ENCODE measurements around the gene BBS4. TPM values are rescaled to one million over a fixed set of nuclear protein-coding genes. Genes with fewer than 3 reads are reported as not detected.

Gene BBS4
- polyA plus RNA-seq, 1 donor (not counting 4 experiments of a cell fraction or from before 2014, with no cell fraction given): 16.5 TPM

- Histone ChIP-seq H3K27me3 (ENCODE audit: control insufficient read depth, extremely low read depth, insufficient read depth, low read length) (no peaks in the 10 kb centered on the region), H3K9me1 (ENCODE audit: control insufficient read depth, extremely low read depth, insufficient read depth, low read length) (no peaks in the 10 kb centered on the region), H4K20me1 (ENCODE audit: control insufficient read depth, extremely low read depth, insufficient read depth, low read length) (no peaks in the 10 kb centered on the region), H3K4me2 (ENCODE audit: control insufficient read depth, extremely low read depth, insufficient read depth, low read depth, low read length) (no peak overlapping the region), H3K4me3 (ENCODE audit: control insufficient read depth in 2 of 3, extremely low read depth in 1 of 3, insufficient read depth in 2 of 3, low read depth in 1 of 3, low read length in 3 of 3) (no peak overlapping the region), H3K79me2 (ENCODE audit: control insufficient read depth, insufficient read depth, low read length) (no peaks in the 10 kb centered on the region), H3K9ac (ENCODE audit: control insufficient read depth, extremely low read depth, insufficient read depth, low read length) (no peak overlapping the region), H3K27ac (ENCODE audit: control insufficient read depth, insufficient read depth, low read length) (no peak overlapping the region), H3K9me3 (ENCODE audit: control insufficient read depth, low read depth, low read length) (no peaks in the 10 kb centered on the region), H2AFZ (ENCODE audit: control insufficient read depth, low read length) (no peak overlapping the region), H3K4me1 (ENCODE audit: control insufficient read depth, extremely low read depth, insufficient read depth, low read length) (peaks cover 3% of the 10 kb centered on the region), H3K36me3 (ENCODE audit: control insufficient read depth in 2 of 2, extremely low read depth in 1 of 2, insufficient read depth in 2 of 2, low read length in 2 of 2) (peaks cover 20 to 27% of the 10 kb centered on the region in 2 experiments)
- TF ChIP-seq CTCF (optimal IDR thresholded peaks at IDR 0.05 in 1 of 3, IDR thresholded peaks at IDR 0.05 in 1 of 3, conservative IDR thresholded peaks at IDR 0.05 in 1 of 3; ENCODE audit: extremely low read depth in 1 of 3, insufficient read depth in 2 of 3, low read length in 3 of 3) (no peak), EZH2 (IDR thresholded peaks at IDR 0.05; ENCODE audit: low read length) (no peak)
- dilution Hi-C loops (cut with MboI; ENCODE audit: extremely low pct_ligation_motif_present, low sequenced_read_pairs): no loop called here
- DNase-seq (ENCODE audit: low read depth, low spot score) (no peak), FAIRE-seq (no peak)
Measured at GRCh38 chr15:72754096-72754495, 68.1 kb downstream of the BBS4 start.

GRCh38 chr15:72758182-72758581, 72.2 kb downstream of the BBS4 start:
- dilution Hi-C loops (cut with MboI; ENCODE audit: extremely low pct_ligation_motif_present, low sequenced_read_pairs): no loop called here
- H3K9ac ChIP-seq (ENCODE audit: control insufficient read depth, extremely low read depth, insufficient read depth, low read length): no peak overlapping the region
- H3K9me1 ChIP-seq (ENCODE audit: control insufficient read depth, extremely low read depth, insufficient read depth, low read length): no peaks in the 10 kb centered on the region
- FAIRE-seq (no peak), DNase-seq (ENCODE audit: low read depth, low spot score) (peak; percentile 11)
- H3K4me2 ChIP-seq (ENCODE audit: control insufficient read depth, extremely low read depth, insufficient read depth, low read depth, low read length): no peak overlapping the region
- no peak overlapping the region for H3K4me3 ChIP-seq (ENCODE audit: control insufficient read depth in 2 of 3, extremely low read depth in 1 of 3, insufficient read depth in 2 of 3, low read depth in 1 of 3, low read length in 3 of 3)
- H4K20me1 ChIP-seq (ENCODE audit: control insufficient read depth, extremely low read depth, insufficient read depth, low read length): no peaks in the 10 kb centered on the region
- no peaks in the 10 kb centered on the region for H3K79me2 ChIP-seq (ENCODE audit: control insufficient read depth, insufficient read depth, low read length)
- H2AFZ ChIP-seq (ENCODE audit: control insufficient read depth, low read length): no peak overlapping the region
- no peak for TF ChIP-seq CTCF (optimal IDR thresholded peaks at IDR 0.05 in 1 of 3, IDR thresholded peaks at IDR 0.05 in 1 of 3, conservative IDR thresholded peaks at IDR 0.05 in 1 of 3; ENCODE audit: extremely low read depth in 1 of 3, insufficient read depth in 2 of 3, low read length in 3 of 3)
- TF ChIP-seq EZH2 (IDR thresholded peaks at IDR 0.05; ENCODE audit: low read length): no peak
- peak overlapping the region; percentile 10 for H3K27ac ChIP-seq (ENCODE audit: control insufficient read depth, insufficient read depth, low read length)
- no peaks in the 10 kb centered on the region for H3K27me3 ChIP-seq (ENCODE audit: control insufficient read depth, extremely low read depth, insufficient read depth, low read length)
- H3K36me3 ChIP-seq (ENCODE audit: control insufficient read depth in 2 of 2, extremely low read depth in 1 of 2, insufficient read depth in 2 of 2, low read length in 2 of 2): peaks cover 17 to 18% of the 10 kb centered on the region in 2 experiments
- peaks cover 3% of the 10 kb centered on the region for H3K4me1 ChIP-seq (ENCODE audit: control insufficient read depth, extremely low read depth, insufficient read depth, low read length)
- no peaks in the 10 kb centered on the region for H3K9me3 ChIP-seq (ENCODE audit: control insufficient read depth, low read depth, low read length)

Data from keratinocyte (primary cell).